Measurements from ENCODE around the gene PCCA.

GRCh38 chr13:100163375-100163774, 74.5 kb downstream of the PCCA start:
- no peak for TF ChIP-seq YY1 (IDR thresholded peaks at IDR 0.05; ENCODE audit: insufficient read depth, insufficient read length)
- TF ChIP-seq ZNF274 (IDR thresholded peaks at IDR 0.05; ENCODE audit: low read depth, low read length) = no peak
- no peak for TF ChIP-seq SUZ12 (IDR thresholded peaks at IDR 0.05; ENCODE audit: extremely low read depth, insufficient read depth, insufficient read length)
